Measurements from ENCODE around the gene CAPZB.

DNA sequence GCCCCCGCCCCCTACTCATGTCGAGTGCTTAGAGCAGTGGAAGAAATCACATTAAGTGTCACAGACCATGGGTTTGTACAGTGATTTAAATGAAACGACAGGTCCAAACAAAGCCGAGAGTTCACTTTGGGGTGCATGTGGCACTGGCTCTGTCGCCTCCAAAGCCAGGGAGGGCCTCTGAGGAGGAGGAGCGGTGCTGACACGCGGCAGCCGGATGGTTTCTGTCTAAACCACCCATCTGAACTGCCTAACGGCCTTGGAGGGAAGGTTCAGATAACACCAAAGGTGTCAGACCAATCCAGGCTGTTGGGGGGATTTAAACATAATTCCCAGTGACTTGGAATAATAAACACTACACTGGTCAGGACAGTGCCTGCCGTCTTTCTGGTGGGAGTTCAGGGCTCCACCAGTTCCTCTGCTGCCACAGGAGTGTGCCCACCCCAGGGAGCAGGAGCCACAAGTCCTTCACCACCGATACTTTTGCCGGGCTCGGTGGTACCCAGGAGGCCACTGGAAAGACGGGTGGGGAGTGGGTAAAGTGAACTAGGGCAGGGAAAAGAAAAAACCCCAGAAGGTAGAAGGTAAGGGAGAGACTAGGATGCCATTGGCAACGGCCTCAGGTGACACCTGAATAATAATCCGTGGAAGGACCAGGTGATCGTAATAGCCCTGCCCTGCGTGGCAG lies 95.0 kb downstream of the CAPZB start:
- TF ChIP-seq, protein P1, sequence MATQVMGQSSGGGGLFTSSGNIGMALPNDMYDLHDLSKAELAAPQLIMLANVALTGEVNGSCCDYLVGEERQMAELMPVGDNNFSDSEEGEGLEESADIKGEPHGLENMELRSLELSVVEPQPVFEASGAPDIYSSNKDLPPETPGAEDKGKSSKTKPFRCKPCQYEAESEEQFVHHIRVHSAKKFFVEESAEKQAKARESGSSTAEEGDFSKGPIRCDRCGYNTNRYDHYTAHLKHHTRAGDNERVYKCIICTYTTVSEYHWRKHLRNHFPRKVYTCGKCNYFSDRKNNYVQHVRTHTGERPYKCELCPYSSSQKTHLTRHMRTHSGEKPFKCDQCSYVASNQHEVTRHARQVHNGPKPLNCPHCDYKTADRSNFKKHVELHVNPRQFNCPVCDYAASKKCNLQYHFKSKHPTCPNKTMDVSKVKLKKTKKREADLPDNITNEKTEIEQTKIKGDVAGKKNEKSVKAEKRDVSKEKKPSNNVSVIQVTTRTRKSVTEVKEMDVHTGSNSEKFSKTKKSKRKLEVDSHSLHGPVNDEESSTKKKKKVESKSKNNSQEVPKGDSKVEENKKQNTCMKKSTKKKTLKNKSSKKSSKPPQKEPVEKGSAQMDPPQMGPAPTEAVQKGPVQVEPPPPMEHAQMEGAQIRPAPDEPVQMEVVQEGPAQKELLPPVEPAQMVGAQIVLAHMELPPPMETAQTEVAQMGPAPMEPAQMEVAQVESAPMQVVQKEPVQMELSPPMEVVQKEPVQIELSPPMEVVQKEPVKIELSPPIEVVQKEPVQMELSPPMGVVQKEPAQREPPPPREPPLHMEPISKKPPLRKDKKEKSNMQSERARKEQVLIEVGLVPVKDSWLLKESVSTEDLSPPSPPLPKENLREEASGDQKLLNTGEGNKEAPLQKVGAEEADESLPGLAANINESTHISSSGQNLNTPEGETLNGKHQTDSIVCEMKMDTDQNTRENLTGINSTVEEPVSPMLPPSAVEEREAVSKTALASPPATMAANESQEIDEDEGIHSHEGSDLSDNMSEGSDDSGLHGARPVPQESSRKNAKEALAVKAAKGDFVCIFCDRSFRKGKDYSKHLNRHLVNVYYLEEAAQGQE (IDR thresholded peaks at IDR 0.05; ENCODE audit: insufficient read depth in 1 of 2, low read depth in 2 of 2, low read length in 2 of 2), result no peak
- no peak for TF ChIP-seq POLR2AphosphoS5 (IDR thresholded peaks at IDR 0.05; ENCODE audit: low read depth, low read length)
